ENCODE measurements around the gene OR9G4.

OR9G4 gene

DNA sequence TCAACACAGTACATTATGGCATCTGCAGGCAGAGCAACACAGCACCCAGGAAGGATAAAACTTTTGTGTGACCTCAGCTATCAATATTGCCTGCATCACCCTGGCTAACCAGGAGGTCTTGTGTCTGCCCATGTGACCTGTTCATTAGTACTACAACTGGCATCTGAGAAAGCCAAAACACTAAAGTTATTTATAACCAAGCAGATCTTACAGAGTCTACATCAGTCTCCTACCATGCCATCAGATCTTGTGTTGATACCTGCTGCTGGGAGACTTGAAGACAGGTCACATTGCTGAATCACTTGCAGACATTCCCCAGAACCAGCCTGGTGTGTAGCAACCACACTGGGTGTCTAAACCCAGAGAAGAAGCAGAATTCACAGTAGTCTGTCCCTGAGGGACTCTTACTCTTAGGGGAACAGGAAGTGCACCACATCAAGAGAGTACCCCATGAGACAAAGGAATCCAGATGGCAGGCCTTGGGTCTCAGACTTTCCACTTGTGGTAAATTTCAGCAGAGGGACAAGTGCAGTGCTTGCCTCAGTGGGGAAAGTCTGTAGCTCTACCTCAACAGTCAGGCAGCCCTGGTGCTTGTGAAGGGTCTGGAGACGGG, 42.6 kb downstream of the OR9G4 start:
- H3K4me3 ChIP-seq (ENCODE audit: low read length): no peak overlapping the region
- H3K36me3 ChIP-seq (ENCODE audit: insufficient read depth, low read length): no peaks in the 10 kb centered on the region
- H3K4me1 ChIP-seq (ENCODE audit: insufficient read depth, low read length): no peaks in the 10 kb centered on the region
- no peaks in the 10 kb centered on the region for H3K27me3 ChIP-seq (ENCODE audit: insufficient read depth, low read length)
- H2AFZ ChIP-seq (ENCODE audit: low read depth, low read length): no peak overlapping the region
- no peaks in the 10 kb centered on the region for H3K9me3 ChIP-seq (ENCODE audit: low read length)

DNA sequence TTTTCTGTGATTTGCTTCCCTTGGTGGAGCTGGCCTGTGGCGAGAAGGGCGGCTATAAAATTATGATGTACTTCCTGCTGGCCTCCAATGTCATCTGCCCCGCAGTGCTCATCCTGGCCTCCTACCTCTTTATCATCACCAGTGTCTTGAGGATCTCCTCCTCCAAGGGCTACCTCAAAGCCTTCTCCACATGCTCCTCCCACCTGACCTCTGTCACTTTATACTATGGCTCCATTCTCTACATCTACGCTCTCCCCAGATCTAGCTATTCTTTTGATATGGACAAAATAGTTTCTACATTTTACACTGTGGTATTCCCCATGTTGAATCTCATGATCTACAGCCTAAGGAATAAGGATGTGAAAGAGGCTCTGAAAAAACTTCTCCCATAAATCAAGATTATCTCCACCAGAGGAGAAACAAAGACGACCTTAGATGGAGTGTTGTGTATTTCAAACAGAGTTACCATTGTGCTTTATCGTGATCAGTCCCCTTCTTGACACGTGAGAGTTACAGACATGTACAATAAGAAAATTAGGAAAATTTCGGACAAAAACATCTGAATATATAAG, 47.5 kb downstream of the OR9G4 start:
- Histone ChIP-seq H3K36me3 (ENCODE audit: insufficient read depth, low read length) (no peaks in the 10 kb centered on the region), H3K9me3 (ENCODE audit: low read length) (no peaks in the 10 kb centered on the region), H3K4me3 (ENCODE audit: low read length) (no peak overlapping the region), H2AFZ (ENCODE audit: low read depth, low read length) (no peak overlapping the region), H3K4me1 (ENCODE audit: insufficient read depth, low read length) (no peaks in the 10 kb centered on the region), H3K27me3 (ENCODE audit: insufficient read depth, low read length) (no peaks in the 10 kb centered on the region)

DNA sequence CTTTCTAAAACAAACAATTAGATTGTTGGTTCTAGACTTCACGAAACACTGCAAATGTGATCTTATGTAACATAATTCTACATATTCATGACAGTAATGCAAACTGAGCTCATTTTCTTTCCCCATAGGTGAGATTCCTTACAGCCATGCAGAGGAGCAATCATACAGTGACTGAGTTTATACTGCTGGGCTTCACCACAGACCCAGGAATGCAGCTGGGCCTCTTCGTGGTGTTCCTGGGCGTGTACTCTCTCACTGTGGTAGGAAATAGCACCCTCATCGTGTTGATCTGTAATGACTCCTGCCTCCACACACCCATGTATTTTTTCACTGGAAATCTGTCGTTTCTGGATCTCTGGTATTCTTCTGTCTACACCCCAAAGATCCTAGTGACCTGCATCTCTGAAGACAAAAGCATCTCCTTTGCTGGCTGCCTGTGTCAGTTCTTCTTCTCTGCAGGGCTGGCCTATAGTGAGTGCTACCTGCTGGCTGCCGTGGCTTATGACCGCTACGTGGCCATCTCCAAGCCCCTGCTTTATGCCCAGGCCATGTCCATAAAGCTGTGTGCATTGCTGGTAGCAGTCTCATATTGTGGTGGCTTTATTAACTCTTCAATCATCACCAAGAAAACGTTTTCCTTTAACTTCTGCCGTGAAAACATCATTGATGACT, 48.1 kb downstream of the OR9G4 start:
- Histone ChIP-seq H3K9me3 (ENCODE audit: low read length) (no peaks in the 10 kb centered on the region), H3K27me3 (ENCODE audit: insufficient read depth, low read length) (no peaks in the 10 kb centered on the region), H3K4me3 (ENCODE audit: low read length) (no peak overlapping the region), H3K36me3 (ENCODE audit: insufficient read depth, low read length) (no peaks in the 10 kb centered on the region), H2AFZ (ENCODE audit: low read depth, low read length) (no peak overlapping the region), H3K4me1 (ENCODE audit: insufficient read depth, low read length) (no peaks in the 10 kb centered on the region)

DNA sequence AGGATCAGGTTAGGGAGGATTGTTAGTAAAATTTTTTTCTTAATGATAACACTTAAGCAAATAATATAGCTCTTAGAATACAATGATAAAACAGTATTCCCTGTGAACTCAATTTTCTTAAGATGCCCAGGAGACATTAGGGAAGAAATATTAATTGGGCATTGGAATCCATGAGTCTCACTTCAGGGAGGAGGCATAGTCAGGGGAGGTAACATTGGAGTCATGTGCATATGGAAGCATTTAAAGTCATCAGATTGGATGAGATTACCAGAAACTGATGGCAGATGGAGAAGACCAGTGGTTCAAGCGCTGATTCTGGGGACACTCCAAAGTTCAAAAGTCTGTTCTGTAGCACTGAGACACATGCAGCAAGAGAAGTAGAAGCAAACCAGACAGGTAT, 49.7 kb downstream of the OR9G4 start, which contains the start of gene OR9G1:
Gene OR9G1 (plus strand): TSS at position 301 of the 400 bp plus-strand sequence. CDS start 1,293 bp downstream, outside the sequence.
- Histone ChIP-seq H3K36me3 (ENCODE audit: insufficient read depth, low read length) (no peaks in the 10 kb centered on the region), H3K9me3 (ENCODE audit: low read length) (no peaks in the 10 kb centered on the region), H3K4me3 (ENCODE audit: low read length) (no peak within 1 kb of the TSS), H3K27me3 (ENCODE audit: insufficient read depth, low read length) (no peaks in the 10 kb centered on the region), H3K4me1 (ENCODE audit: insufficient read depth, low read length) (no peaks in the 10 kb centered on the region), H2AFZ (ENCODE audit: low read depth, low read length) (no peak within 1 kb of the TSS)

DNA sequence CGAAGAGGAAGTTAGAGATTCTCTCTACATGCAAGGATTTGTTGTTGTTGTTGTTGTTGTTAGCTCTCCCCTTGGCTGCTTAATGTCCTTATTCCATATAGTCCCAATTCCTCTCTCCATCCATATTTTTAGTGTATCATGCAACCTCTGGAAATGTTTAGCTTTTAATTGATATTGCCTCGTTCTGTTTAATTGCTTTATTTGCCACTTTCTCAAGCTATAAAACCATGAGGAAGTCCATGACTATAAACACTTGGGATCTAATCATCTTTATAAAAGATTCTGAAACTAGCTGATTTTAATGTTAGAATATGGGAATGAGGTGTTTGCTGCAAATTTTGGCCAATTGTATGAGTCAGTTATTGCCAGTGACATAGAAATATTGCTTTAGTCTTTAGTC, 55.1 kb downstream of the OR9G4 start:
- Histone ChIP-seq H3K9me3 (ENCODE audit: low read length) (no peaks in the 10 kb centered on the region), H3K4me1 (ENCODE audit: insufficient read depth, low read length) (no peaks in the 10 kb centered on the region), H3K36me3 (ENCODE audit: insufficient read depth, low read length) (no peaks in the 10 kb centered on the region), H3K4me3 (ENCODE audit: low read length) (no peak overlapping the region), H3K27me3 (ENCODE audit: insufficient read depth, low read length) (no peaks in the 10 kb centered on the region), H2AFZ (ENCODE audit: low read depth, low read length) (no peak overlapping the region)
